DOHH2 (cell line): ENCODE measurements around the gene CMIP.

Source experiments
- H3F3A ChIP-seq: fragments of 200-600 bp; sonication (generic), shearing (Covaris generic); 2 replicates; pipeline ENCODE4 v1.6.0; 2016; ENCODE audit warnings: antibody characterized with exemption, mild to moderate bottlenecking; ENCODE audit not compliant: control insufficient read depth, insufficient read depth
- H3K27ac ChIP-seq: fragments of 200-600 bp; sonication (generic); 2 replicates; pipeline ENCODE4 v1.5.1; 2014; ENCODE audit warnings: low read depth, mild to moderate bottlenecking, low read length, moderate library complexity
- H3K27me3 ChIP-seq: fragments of 200-600 bp; sonication (generic); 2 replicates; pipeline ENCODE4 v1.6.1; 2014; ENCODE audit warnings: mild to moderate bottlenecking, low read length, mixed read lengths; ENCODE audit not compliant: control insufficient read depth
- H3K36me3 ChIP-seq: fragments of 200-600 bp; sonication (generic); 2 replicates; pipeline ENCODE4 v1.6.1; 2014; ENCODE audit warnings: mild to moderate bottlenecking, low read length, moderate library complexity, mixed read lengths; ENCODE audit not compliant: control insufficient read depth
- H3K4me1 ChIP-seq: fragments of 200-600 bp; sonication (generic); 2 replicates; pipeline ENCODE4 v1.6.1; 2014; ENCODE audit warnings: mild to moderate bottlenecking, low read length, mixed read lengths; ENCODE audit not compliant: control insufficient read depth
- H3K4me2 ChIP-seq: fragments of 200-600 bp; sonication (generic); 2 replicates; pipeline ENCODE4 v1.6.0; 2014; ENCODE audit warnings: mild to moderate bottlenecking, low read length, moderate library complexity
- H3K4me3 ChIP-seq: fragments of 200-600 bp; sonication (generic); 2 replicates; pipeline ENCODE4 v1.5.1; 2014; ENCODE audit warnings: mild to moderate bottlenecking, low read length, mixed read lengths
- H3K79me2 ChIP-seq: fragments of 200-600 bp; sonication (generic); 2 replicates; pipeline ENCODE4 v1.6.1; 2014; ENCODE audit warnings: mild to moderate bottlenecking, low read length, mixed read lengths; ENCODE audit not compliant: control insufficient read depth
- H3K9me2 ChIP-seq: fragments of 200-600 bp; sonication (generic); replicated peaks from 2 replicates; pipeline ENCODE4 v1.6.1; 2014; ENCODE audit warnings: mild to moderate bottlenecking, low read length, mixed read lengths; ENCODE audit not compliant: control insufficient read depth
- H3K9me3 ChIP-seq: fragments of 200-600 bp; sonication (generic); 2 replicates; pipeline ENCODE4 v1.6.1; 2014; ENCODE audit warnings: antibody characterized with exemption, low read length, mixed read lengths; ENCODE audit not compliant: control insufficient read depth, insufficient read depth
- H4K20me1 ChIP-seq: fragments of 200-600 bp; sonication (generic); 2 replicates; pipeline ENCODE4 v1.6.0; 2014; ENCODE audit warnings: low read depth, mild to moderate bottlenecking, antibody characterized with exemption, low read length, moderate library complexity; ENCODE audit not compliant: control insufficient read depth, insufficient read depth
- EZH2phosphoT487 ChIP-seq: fragments of 200-600 bp; sonication (generic); IDR thresholded peaks from 2 replicates; pipeline ENCODE4 v1.6.1; 2017; ENCODE audit warnings: borderline replicate concordance, mild to moderate bottlenecking, antibody characterized with exemption, low read length, moderate library complexity, mixed read lengths
- TF ChIP-seq, protein P1 (sequence below): fragments of 200-600 bp; sonication (generic); IDR thresholded peaks from one replicate; pipeline ENCODE4 v1.5.1; 2014; ENCODE audit warnings: antibody characterized with exemption, mild to moderate bottlenecking, low read depth, low read length; ENCODE audit not compliant: poor library complexity, severe bottlenecking

Gene CMIP

GRCh38 chr16:81624403-81624759 is 179.8 kb downstream of the CMIP start:
- Histone ChIP-seq H3K4me3 (no peak overlapping the region), H3K9me2 (no peaks in the 10 kb centered on the region), H3K4me2 (no peak overlapping the region), H3K36me3 (no peaks in the 10 kb centered on the region), H3K4me1 (0 out of 2 replicates have a peak, but pooled peaks cover 4% of the 10 kb centered on the region), H3K79me2 (no peaks in the 10 kb centered on the region), H4K20me1 (no peaks in the 10 kb centered on the region), H3F3A (no peaks in the 10 kb centered on the region), H3K27ac (no peak overlapping the region), H3K9me3 (no peaks in the 10 kb centered on the region), H3K27me3 (no peaks in the 10 kb centered on the region)
- TF ChIP-seq EZH2phosphoT487: no peak
- TF ChIP-seq, protein P1, sequence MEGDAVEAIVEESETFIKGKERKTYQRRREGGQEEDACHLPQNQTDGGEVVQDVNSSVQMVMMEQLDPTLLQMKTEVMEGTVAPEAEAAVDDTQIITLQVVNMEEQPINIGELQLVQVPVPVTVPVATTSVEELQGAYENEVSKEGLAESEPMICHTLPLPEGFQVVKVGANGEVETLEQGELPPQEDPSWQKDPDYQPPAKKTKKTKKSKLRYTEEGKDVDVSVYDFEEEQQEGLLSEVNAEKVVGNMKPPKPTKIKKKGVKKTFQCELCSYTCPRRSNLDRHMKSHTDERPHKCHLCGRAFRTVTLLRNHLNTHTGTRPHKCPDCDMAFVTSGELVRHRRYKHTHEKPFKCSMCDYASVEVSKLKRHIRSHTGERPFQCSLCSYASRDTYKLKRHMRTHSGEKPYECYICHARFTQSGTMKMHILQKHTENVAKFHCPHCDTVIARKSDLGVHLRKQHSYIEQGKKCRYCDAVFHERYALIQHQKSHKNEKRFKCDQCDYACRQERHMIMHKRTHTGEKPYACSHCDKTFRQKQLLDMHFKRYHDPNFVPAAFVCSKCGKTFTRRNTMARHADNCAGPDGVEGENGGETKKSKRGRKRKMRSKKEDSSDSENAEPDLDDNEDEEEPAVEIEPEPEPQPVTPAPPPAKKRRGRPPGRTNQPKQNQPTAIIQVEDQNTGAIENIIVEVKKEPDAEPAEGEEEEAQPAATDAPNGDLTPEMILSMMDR: no peak

GRCh38 chr16:81624760-81625543 is 180.3 kb downstream of the CMIP start:
- TF ChIP-seq EZH2phosphoT487: no peak
- TF ChIP-seq, protein P1: no peak
- Histone ChIP-seq H3K9me2 (no peaks in the 10 kb centered on the region), H3K79me2 (no peaks in the 10 kb centered on the region), H3K4me1 (0 out of 2 replicates have a peak, but pooled peaks cover 4% of the 10 kb centered on the region), H3K36me3 (no peaks in the 10 kb centered on the region), H3K4me2 (no peak overlapping the region), H3F3A (no peaks in the 10 kb centered on the region), H3K27me3 (no peaks in the 10 kb centered on the region), H3K4me3 (no peak overlapping the region), H3K27ac (no peak overlapping the region), H4K20me1 (no peaks in the 10 kb centered on the region), H3K9me3 (no peaks in the 10 kb centered on the region)

DNA sequence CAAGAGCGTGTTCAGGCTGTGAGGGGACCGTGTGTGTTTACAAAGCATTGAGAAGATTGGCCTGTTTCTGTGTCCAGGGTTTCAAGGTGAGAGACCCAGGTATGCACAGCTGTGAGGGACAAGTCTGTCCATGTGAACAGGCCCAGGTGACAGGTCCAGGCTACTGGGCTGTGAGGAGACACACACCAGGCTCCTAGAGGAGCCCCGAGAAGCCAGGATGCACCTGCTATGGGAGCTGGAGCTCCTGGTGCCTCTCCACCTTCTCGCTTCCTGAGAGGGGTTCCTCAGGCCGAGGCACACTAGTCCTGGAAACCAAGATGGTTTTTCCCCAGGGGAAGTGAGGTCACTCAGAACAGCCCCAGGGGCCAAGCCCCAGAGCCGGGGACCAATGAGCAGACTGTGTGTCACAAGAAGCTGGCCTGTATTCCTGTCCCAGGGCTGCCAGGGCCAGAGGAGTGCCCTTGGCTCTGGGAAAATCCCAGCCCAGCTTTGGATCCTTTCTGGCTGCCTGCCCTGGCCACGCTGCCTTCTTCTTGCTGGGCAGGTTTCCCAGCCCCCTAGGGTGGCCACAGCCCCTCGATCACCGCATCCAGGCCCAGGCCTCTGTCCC is 181.0 kb downstream of the CMIP start:
- H4K20me1 ChIP-seq: no peaks in the 10 kb centered on the region
- H3K36me3 ChIP-seq: no peaks in the 10 kb centered on the region
- no peaks in the 10 kb centered on the region for H3F3A ChIP-seq
- 0 out of 2 replicates have a peak, but pooled peaks cover 4% of the 10 kb centered on the region for H3K4me1 ChIP-seq
- TF ChIP-seq, protein P1: no peak
- no peak for TF ChIP-seq EZH2phosphoT487
- no peak overlapping the region for H3K4me2 ChIP-seq
- no peak overlapping the region for H3K4me3 ChIP-seq
- H3K79me2 ChIP-seq: no peaks in the 10 kb centered on the region
- H3K27me3 ChIP-seq: no peaks in the 10 kb centered on the region
- H3K9me2 ChIP-seq: no peaks in the 10 kb centered on the region
- H3K27ac ChIP-seq: no peak overlapping the region
- H3K9me3 ChIP-seq: no peaks in the 10 kb centered on the region
